GM19467 (cell line): ENCODE data around the gene MOB3C.

ENCODE experiments used
- ATAC-seq: cut with Tn5 transposase; IDR thresholded peaks from one replicate; pipeline ENCODE4 v1.9.1; 2021; ENCODE audit warnings: mild to moderate bottlenecking, moderate library complexity; ENCODE audit not compliant: unreplicated experiment

Gene MOB3C

GRCh38 chr1:46639547-46639946, 22.9 kb upstream of the MOB3C start:
- no peak for ATAC-seq

- no peak for ATAC-seq
These were observed 22.3 kb upstream of the MOB3C start for GRCh38 chr1:46638921-46639320.

DNA sequence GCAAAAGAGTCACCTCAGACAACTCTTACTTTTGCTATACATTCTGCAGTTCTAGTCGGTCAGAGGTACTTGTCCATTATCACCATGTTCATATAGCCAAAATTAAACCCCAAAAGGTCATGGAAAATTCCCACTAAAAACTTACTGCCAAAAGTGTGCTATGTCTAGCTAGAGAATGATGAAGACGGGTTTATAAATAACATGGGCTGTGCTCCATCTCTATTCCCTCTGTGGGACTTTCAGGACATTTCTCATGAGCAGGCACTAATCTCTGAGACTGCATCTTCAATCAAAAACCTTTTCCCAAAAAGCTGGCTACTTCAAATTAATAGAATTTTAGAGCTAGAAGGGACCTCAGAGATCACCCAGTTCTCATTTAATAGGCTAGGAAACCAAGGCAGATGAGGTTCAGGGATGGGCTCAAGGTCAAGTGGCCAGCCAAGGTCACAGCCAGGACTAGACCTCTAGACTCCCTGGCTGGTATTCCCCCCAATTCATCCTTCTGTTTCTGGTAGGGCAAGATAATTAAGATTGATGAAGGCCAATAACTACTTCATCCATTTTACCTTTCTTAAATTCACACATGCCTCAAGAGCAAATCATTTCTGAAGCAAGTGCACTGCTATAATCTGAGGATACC, 21.0 kb upstream of the MOB3C start:
- no peak for ATAC-seq

DNA sequence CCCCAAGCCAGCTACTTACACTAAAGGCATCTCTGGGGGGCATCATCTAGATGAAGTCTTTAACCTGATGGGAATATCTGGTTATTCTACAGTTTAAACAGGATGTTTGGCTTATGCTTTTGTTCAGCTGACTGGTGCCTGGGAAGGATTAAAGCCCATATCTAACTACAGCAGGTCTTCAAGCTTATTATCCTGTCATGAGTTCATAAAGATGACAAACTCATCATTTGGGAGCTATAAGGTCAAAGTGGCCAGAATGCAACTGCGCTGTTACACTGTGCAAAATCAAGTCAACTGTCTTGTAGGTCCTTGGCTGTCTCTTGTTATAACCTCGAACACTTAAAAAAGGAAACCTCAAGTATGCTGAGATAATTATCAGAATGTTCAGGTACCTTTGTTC, 18.6 kb upstream of the MOB3C start:
- ATAC-seq = no peak

DNA sequence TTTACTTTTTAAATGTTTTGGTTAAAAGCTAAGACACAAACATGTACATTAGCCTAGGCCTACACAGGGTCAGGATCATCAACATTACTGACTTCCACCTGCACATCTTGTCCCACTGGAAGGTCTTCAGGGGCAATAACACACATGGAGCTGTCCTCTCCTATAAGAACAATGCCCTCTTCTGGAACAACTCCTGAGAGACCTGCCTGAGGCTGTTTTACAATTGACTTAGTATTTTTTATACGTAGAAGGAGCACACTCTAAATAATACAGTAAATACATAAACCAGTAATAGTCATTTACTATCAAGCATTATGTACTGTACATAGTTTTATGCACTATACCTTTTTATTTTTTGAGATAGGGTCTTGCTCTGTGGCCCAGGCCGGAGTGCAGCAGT, 14.1 kb upstream of the MOB3C start:
- no peak for ATAC-seq

- no peak for ATAC-seq
These were observed 7.4 kb upstream of the MOB3C start for GRCh38 chr1:46623743-46624644.

- ATAC-seq = no peak
These were observed 5.7 kb upstream of the MOB3C start for GRCh38 chr1:46622344-46622743.

DNA sequence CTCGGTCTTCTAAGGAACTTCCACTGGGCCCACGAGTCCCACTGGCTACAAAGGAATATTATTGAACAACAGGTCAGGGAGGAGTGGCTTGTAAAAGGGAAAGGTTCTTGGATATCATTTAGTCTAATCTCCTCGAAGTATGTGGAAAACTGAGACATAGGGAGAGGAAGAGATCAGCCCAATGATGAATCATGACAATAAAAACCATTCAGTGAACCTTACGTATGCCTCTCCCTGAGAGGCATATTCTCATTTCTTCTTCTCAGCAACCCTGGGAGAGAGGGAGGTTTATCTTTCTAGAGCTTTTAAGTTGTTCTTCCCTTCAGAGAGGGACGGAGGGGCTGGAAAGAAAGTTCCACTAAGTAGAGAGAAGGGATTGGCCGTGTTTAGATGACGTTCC, 5.3 kb upstream of the MOB3C start:
- ATAC-seq = no peak

DNA sequence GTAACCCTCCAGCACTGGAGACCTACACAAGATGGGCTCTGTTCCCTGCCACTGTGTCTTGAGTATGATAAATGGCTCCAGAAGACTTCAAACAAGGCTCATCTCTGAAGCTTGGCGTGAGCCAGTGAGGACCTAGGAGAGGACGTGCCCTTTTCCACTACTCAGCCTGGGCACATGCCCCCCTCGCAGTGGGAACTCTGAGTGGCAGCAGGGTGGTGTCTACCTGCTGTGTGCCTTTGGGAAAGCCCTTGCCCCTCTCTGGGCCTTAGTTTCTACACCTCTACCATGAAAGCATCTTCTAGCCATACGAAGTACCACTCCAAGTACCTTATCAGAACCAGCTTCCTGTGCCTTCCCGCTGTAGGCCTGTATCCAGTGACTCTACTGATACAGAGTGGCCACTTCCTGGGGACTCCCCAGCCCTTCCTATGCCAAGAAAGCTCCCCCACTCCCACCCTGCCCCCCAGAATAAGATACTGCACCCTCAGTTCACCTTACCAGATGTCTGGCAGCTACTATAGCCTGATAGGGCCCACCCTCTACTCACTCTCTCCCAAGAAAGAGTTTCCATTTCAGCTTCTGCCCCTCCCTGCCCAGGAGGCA, 3.1 kb upstream of the MOB3C start:
- ATAC-seq = no peak

- no peak for ATAC-seq
These were observed 2.3 kb upstream of the MOB3C start for GRCh38 chr1:46618754-46619415.

GRCh38 chr1:46617833-46618232, 1.2 kb upstream of the MOB3C start:
- ATAC-seq = no peak

DNA sequence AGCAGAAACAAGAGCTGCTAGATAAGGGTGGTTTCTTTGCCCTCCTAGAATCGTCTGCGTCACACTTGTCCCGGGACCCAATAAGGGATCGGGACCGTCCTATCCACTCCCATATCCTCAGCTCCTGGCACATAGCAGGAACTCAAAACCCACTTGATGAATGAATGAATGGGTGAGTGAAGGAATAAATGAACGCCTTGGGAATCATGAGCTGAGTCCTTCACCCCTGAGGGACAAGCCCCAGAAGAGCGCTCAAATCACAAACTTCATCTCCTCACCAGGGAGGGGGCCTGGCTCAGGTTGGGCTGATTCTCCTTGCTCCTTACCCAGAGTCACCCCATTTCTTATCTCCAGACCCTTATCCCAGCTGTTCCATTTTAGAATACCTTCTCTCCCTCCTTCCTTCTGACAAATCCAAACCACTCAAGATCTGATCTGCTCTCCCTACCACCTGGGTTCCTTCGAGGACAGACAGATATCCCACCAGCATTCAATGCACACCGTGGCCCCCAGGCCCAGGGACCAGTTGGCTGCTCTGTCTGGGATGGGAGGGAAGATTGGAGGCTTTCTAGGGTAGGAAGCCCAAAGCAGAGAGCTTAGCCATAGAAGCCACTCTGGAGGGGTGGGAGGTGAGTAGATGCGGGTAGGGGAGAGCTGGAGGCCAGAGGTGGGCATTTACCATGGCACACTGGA, 643 bp upstream of the MOB3C start:
- ATAC-seq = no peak

- no peak for ATAC-seq
These were observed 876 bp downstream of the MOB3C start for GRCh38 chr1:46615735-46616134.

GRCh38 chr1:46615088-46615487, 1.5 kb downstream of the MOB3C start:
- ATAC-seq = no peak

DNA sequence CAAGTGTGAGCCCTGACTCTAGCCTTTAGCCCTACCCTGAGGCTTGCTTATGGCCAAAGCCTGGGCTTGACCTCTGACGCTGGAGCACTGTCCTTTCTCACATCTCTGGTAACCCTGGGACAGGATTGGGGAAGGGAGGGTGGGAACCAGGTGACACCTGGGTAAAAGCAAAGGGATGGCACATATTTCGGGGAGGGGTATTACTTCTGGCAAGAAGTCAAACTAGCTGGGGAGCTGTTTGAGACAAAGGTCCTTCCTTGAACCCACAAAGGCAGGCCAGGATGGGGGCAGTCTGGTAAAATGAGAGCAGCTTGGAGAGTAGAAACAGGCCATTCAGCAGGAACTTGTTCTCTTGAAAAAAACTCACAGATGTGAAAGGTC, 2.0 kb downstream of the MOB3C start:
- ATAC-seq = no peak

- peak; percentile 54 for ATAC-seq
These were observed 2.7 kb downstream of the MOB3C start for GRCh38 chr1:46613661-46614603.

DNA sequence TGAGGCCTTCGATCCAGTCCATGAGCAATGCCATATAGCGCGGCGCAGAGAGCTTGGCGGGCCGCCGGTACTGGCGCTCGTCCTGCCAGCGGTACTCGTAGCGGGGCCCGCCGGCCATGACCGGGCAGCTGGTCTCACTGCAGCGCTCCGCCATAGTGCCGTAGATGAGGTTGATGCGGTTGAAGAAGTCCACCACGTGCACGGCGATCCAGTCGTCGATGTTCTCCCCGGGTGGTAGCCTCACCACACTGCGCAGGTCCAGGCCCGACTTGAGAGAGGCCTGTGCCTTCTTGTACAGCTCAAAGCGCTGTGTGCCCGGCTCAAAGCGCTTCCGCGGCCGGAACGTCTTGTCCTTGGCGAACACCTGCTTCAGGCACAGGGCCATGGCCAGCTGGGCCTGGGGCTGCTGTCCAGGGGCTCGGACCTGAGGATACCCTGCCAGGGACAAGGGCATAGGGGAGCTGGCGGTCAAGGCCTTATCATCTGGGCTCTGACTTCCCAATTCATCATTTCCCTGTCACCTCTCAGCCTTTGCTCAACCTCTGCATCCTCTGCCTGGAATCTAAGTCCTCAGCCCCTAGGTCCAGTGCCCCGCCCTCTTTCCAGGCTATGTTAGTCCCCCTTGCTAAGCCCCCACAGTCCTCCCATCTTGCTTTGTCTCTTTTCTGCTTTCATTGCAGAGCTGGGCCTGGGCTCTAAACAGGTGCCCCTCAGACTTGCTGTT, 3.5 kb downstream of the MOB3C start:
- ATAC-seq = no peak

DNA sequence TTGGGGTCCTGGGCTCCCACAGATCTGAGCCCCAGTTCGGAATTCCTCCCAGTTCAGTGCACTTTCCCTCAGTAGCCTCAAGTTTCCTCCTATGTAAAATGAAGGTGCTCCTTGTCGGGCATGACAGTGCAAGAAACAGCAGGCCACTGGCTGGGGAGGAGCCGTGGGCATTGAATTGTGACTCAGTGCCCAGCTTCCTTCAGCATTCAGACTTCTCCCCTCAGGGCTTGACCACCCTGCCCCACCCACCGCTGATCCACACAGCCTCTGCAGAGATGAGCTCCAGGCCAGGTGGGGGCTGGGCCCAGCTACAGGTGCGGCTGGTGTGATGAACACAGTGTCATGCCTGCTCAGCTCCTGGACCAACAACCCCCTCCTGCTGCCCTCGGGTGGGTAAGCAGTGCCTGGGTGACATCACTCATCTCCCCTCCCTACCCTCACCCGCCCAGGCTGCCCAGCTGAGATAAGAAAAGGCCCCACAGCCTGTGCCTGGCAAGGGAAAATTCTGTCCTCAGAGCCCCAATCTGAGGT, 4.9 kb downstream of the MOB3C start:
- ATAC-seq = no peak
